GM08714 (cell line): ENCODE measurements around the gene HTR7.

ENCODE experiments used
- H3K4me3 ChIP-seq: fragments of 200-500 bp; sonication (Bioruptor generic); 2 replicates; pipeline ENCODE4 v1.5.1; 2014; ENCODE audit warnings: mild to moderate bottlenecking, low read length, inconsistent platforms
- ZNF274 ChIP-seq: IDR thresholded peaks from 2 replicates; pipeline ENCODE4 v1.6.1; 2012; ENCODE audit warnings: mild to moderate bottlenecking, low read depth, low read length

Gene HTR7

DNA sequence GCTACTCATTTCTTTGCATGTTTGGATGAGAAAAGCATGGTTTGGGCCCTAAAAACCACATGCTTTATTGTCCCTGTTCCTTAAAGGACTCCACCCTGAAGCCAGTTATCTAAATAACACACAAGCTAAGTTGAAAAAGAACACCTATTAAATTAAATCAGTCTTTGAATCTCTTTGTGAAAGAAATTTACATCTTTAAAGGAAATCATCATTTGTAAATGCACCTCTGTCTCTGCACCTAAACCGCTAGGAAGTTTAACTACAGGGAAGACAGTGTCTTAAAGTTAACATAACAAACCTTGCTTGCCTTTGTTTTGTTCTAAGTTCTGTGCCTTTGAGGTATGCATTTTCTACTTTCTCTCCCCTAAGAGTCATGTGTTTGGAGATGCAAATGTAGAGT, 52.6 kb downstream of the HTR7 start:
- no peak for TF ChIP-seq ZNF274
- no peak overlapping the region for H3K4me3 ChIP-seq

DNA sequence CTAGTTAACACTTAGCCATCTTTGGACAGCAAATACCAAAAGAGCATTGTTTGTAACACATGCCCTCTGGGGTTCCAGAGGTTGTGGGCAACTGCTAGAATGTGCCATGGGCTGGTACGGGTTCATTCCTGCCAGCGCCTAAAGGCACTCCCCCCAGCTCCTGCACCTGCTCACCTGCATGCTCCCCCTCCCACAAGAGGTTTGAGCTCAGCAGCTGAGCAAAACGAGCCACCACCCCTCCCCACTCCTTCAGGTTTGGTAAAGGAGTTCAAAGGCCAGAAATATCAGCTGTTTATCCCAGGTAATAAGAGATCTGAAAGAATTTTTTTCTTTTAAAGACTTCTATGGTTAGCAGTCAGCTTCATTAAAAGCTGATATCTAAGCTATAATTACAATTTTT, 53.5 kb downstream of the HTR7 start:
- H3K4me3 ChIP-seq = no peak overlapping the region
- TF ChIP-seq ZNF274 = no peak

DNA sequence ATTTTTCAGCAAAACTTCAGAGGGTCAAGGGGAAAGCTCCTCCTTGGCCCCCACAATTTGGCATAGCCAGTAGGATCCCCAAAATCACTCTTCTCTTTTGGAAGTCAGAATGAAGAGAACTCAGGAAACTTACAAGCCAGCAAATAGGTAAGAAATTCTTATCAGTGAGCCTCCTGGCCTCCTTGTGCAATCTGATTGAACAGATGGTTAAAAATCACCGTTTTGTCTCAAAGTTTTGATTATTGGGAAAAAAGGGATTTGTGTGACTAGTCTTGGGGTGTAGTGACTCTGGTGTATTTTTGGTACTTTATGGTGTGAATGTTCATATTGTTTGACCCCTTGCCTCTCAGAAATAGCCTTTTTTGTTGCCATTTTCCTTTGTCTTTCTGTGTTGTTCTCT, 56.2 kb downstream of the HTR7 start:
- no peak for TF ChIP-seq ZNF274
- no peak overlapping the region for H3K4me3 ChIP-seq

DNA sequence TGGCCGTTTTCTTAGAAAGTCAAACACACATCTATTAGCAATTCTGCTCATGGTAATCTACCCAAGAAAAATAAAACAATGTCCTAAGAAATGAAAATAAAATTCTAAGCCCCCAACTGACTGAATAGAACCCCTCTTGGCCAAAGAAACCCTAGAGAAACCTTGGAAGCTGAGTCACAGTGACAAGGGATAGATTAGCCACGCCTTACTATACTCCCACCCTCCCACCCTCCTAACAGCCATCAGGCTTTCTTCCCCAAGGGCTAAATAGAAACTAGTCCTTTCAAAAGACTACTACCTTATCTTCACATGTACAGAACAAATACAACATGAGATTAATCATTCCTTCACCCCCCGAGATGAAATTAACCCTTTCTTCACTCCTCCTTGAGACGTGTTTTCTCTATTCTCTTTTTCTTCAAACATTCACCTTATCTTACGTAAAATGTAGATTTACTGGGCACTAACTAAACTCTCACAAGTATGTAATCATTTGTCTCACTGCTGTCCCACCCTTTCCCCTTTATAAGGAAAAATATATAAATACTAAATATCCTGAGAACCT, 57.5 kb downstream of the HTR7 start:
- H3K4me3 ChIP-seq = no peak overlapping the region
- no peak for TF ChIP-seq ZNF274

DNA sequence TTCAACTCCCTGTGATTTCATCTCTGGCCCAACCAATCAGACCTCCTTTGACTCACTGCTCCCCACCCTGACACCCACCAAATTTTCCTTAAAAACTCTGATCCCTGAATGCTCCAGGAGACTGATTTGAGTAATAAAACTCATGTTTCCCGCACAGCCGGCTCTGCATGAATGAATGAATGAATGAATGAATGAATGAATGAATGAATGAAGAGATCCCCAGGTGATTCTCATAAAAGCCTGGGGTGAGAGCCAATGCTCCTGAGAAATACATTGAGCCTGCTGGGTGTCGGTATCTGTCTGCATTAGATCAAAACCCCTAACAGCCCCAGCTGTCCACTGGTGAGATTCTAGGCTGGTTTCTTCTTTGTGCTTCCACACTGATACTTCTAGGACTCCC, 58.7 kb downstream of the HTR7 start:
- no peak for TF ChIP-seq ZNF274

DNA sequence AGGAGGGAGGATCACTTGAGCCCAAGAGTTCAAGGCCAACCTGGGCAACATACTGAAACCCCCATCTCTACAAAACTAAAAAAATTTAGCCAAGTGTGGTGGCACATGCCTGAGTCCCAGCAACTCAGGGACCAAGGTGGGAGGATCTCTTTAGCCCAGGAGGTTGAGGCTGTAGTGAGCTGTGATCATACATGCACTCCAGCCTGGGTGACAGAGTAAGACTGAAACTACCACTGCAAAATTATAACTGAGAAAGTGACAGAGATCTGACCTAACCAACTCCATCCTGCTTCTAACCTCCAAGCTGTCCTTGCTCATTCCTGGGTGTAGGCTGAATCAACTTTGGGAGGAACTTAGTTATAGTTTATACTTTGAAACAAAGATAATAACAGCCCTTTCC, 59.4 kb downstream of the HTR7 start:
- TF ChIP-seq ZNF274 = no peak
- H3K4me3 ChIP-seq = no peak overlapping the region

More for the DNA sequence above, 58.7 kb downstream of the HTR7 start:
- no peak overlapping the region for H3K4me3 ChIP-seq

DNA sequence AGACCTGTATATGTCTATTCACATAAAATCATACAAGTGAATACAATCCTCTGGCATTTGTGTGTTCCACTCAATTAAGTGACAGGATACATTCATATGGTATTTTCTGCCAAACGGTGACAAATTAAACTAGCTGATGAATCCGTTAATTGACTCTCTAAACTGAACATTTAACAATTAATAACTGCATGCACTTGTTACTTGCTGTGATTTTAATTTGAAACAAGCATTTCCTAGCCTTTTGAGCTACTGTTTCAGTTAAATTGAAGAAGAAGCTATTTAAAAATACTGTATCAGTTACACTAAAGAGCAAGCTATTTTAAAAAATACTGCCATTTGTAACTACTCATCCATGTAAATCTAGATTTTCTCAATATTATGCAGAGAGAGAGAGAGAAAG, 67.4 kb downstream of the HTR7 start:
- TF ChIP-seq ZNF274 = no peak
- H3K4me3 ChIP-seq = no peak overlapping the region

DNA sequence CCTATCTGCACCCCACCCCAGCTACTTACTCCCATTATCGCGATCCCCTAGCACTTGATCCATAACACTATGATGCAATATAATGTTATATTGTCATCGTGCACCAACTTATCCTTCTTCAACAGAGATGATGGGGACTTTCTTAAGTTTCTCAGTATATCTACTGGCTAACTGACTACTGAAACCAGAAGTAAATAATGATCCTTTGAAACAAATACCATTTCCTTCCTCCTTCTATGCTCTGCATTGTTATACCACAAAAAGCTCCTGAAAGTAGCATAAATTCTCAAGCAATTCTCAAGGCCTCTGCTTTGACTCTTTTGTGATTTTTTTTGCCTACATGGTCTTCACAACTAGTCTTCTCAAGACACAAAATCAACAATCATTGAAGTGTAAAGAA, 68.9 kb downstream of the HTR7 start:
- H3K4me3 ChIP-seq = no peak overlapping the region
- TF ChIP-seq ZNF274 = no peak

DNA sequence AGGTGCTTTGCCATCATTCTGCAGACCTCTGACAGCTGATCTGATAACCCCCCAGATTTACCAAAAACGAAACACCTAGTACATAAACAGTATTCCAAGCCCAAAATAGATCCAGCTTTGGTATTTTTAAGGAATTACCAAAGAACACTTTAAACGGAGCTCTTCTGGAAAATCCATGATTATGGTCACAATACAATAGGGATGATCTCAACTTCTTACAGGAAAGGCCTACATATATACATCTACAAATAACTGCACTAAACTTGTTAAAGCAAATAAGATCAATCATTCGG, 69.7 kb downstream of the HTR7 start:
- H3K4me3 ChIP-seq = no peak overlapping the region
- no peak for TF ChIP-seq ZNF274

DNA sequence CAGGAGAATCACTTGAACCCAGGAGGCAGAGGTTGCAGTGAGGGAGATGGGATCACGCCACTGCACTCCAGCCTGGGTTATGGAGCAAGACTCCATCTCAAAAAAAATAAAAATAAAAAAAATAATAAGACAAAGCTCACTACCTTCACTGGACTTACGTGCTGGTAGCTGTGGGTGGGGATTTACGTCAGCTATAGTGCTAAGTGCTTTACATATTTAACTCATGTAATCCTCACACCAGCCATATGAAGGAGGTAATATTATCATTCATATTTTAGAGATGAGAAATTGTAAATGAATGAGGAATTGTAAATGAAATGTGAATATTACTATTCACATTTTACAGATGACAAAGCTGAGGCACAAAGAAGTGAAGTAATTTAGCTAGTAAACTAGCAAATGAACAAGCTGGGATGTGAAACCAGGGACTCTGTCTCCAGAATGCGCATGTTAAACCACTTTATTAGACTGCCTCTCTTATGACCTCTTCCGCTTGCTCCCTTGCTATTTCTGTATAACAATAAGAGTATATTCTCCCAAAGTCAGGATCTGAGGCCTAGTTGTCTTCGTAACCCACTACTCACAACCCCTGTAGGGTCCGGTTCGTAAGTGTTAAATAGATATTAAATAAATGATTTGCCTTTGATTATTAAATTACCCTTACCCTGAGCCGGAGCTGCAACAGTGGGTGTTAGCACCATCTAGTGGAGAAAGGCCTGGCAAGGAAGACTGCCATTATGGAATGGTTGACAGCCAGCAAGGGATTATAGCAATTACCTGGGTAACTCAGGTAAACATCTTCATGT, 70.2 kb downstream of the HTR7 start:
- TF ChIP-seq ZNF274 = no peak
- no peak overlapping the region for H3K4me3 ChIP-seq

DNA sequence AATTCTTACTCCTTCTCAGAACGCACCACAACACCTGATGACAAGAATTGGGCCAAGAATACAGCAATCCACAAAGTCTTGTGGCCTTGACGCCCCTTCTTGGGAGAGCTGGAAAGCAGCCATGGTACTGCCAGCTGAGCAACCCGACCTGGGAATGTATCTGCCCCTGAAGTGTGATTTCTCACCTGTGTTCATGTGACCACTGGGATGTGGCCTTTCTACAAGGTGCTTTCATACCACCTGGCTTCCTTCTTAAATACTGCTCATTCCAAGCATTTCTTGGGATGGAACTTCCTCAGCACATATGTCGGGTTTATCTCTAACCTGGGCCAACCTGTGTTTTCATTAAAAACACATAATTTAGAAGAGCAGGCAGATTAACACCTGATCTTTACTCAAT, 72.1 kb downstream of the HTR7 start:
- TF ChIP-seq ZNF274 = no peak
- no peak overlapping the region for H3K4me3 ChIP-seq

DNA sequence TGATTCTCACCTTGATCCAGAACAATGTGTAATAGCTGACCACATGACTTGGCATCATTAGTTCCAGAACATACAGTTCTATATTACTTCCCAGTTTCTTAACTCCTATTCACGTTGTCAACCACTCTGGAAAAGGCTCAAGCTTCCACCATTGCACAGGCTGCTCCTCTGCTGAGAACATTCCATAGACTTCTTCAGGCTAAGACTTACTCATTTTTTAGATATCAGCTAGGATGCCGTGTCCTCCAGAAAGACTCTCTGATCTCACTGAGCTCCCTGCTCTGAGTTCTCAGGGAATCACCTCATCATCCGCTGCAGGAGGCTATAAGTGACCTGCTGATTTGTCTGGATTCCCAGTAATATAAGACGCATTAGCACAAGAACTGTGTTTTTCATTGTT, 73.1 kb downstream of the HTR7 start:
- H3K4me3 ChIP-seq = no peak overlapping the region
- no peak for TF ChIP-seq ZNF274

DNA sequence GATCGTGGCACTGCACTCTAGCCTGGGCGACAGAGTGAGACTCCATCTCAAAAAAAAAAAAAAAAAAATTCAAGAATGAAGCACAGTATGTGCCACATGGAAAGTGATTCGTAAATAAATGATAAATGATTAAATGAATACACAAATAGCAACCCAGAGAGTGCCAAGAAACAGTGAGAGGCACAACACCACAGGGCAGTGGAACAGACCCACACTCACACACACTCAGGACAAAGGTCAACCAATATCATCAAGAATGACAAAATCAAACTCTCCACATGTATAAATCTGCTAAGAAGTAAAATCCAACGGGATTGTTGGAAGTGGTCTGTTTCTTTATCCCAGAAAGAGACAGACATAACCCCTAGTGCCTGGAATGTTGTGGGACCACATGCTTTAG, 77.4 kb downstream of the HTR7 start:
- H3K4me3 ChIP-seq = no peak overlapping the region
- TF ChIP-seq ZNF274 = no peak

DNA sequence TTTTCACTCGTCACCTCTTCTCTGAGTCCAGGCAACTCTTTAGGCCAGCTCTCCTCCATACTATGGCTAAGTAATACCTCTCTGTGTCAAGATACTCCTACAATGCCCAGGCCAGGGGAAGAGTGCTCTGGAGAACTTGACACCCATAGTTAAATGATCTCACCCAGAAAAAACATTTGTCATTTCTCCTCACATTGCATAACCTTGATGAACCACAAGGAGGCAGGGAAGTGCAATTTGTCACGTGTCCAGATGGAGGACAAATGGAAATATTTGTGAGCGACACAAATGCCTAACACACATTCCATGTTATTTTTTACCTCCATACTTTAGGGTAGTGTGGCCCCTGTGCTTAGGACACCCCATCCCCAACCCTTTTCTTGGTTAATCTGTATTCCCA, 78.3 kb downstream of the HTR7 start:
- H3K4me3 ChIP-seq = no peak overlapping the region
- TF ChIP-seq ZNF274 = no peak

DNA sequence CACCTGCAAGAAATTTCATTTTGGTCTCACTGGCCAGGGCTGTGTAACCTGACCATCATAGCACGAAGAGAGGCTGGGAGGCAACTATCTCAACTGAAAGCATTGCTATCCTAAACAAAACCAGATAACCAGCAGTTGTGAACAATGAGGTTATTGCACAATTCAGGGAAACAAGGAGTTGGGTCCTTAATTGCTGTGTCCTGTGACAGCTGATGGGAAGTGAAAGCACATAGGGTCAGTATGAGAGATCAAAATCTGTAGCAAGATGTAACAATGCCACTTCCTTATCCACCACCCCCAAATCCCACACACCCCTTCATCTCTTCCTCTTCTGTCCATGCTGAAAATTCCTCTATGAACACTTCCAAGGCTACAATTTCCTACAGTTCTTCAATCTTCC, 80.2 kb downstream of the HTR7 start:
- no peak for TF ChIP-seq ZNF274
- H3K4me3 ChIP-seq = no peak overlapping the region
